Stimulated activated effector memory CD8-positive, alpha-beta T cell treated with anti-CD3 and anti-CD28 coated beads, Interleukin-12 subunit alpha, Interleukin-12 subunit beta, amount 100 ng/mL, for 72 hours (primary cell): Measurements from ENCODE around the gene RAD9A.

Source experiments
- ATAC-seq: fragments of 150-1000 bp; cut with Tn5 transposase; 2 replicates; pipeline ENCODE4 v1.10.0; 2021
- DNase-seq, 2 donors: peaks; one replicate each; pipeline ENCODE4 v3.0.0; 2021 to 2022; ENCODE audit warnings: low spot score in 2 of 2
- H3K27ac Mint-ChIP-seq: one replicate; pipeline ENCODE4 v1.8.0; 2022; ENCODE audit warnings: mild to moderate bottlenecking, mixed read lengths
- H3K36me3 Mint-ChIP-seq: one replicate; pipeline ENCODE4 v1.8.0; 2022; ENCODE audit warnings: mild to moderate bottlenecking, mixed read lengths
- H3K4me1 Mint-ChIP-seq: one replicate; pipeline ENCODE4 v1.8.0; 2022; ENCODE audit warnings: mixed read lengths
- H3K4me3 Mint-ChIP-seq: one replicate; pipeline ENCODE4 v1.8.0; 2022; ENCODE audit warnings: mild to moderate bottlenecking, mixed read lengths
- H3K9me3 Mint-ChIP-seq: one replicate; pipeline ENCODE4 v1.8.0; 2022; ENCODE audit warnings: mixed read lengths

RAD9A gene

DNA sequence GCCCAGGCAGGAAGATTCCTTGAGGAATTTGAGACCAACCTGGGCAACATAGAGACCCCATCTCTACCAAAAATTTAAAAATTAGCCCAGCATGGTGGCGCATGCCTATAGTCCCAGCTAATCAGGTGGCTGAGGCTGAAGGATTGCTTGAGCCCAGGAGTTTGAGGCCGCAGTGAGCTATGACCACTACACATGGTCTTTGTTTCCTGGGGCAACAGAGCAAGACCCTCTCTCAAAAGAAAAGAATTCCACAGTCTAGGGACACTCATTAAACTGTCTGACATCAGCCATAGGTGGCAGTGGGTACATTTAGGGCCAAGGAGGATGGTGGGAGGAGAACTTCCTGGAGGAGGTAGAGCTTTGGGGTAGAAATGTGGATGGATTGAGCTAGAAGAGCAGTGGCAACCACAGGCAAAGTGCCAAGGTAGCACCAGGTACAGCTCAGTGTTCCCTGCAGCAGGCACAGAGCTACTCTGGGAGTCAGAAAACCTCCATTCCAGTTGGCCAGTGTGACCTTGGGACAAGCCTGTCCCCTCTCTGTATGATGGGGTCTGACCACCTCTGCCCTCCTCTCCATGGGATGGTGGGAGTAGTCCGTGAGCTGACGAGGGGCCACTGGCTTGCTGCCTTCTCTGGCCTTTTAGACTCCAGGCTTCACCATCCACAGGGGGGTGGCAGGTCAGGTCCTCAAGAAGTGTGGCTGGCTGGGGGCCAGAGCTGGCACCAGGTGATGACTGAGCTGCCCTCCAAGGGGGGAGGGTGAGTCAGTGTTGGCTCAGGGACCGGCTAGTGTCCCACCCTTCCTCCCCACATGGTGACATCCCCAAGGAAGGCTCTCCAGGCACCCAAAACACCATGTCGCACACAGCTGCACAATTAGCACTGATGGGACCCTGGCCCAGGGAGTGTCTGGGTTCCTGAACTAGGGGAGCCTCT is 14.6 kb upstream of the RAD9A start:
- Mint-ChIP-seq H3K36me3 (peaks cover 18% of the 10 kb centered on the region), H3K4me1 (peaks cover 43% of the 10 kb centered on the region), H3K27ac (no peak overlapping the region), H3K9me3 (no peaks in the 10 kb centered on the region), H3K4me3 (no peak overlapping the region)
- ATAC-seq (no peak), DNase-seq (no peak)

DNA sequence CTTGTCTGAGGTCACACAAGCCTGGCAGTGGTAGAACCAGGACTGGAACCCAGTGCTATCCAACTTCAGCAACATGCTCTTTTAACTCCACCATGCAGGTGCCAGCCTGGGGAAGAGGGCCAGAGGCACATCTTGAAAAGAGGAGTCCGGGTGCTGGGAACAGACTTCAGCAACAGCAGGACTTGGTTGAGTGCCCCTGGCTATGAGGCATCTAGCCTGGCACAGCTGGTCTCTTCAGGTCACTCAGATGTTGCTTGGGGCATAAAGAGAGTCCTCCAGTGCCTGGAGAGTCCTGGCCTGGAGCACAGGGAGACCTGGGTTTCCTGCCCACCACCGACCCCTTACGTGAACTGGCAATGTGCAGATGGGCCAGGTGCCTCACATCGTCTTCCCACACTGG is 13.2 kb upstream of the RAD9A start:
- peaks cover 15% of the 10 kb centered on the region for H3K36me3 Mint-ChIP-seq

DNA sequence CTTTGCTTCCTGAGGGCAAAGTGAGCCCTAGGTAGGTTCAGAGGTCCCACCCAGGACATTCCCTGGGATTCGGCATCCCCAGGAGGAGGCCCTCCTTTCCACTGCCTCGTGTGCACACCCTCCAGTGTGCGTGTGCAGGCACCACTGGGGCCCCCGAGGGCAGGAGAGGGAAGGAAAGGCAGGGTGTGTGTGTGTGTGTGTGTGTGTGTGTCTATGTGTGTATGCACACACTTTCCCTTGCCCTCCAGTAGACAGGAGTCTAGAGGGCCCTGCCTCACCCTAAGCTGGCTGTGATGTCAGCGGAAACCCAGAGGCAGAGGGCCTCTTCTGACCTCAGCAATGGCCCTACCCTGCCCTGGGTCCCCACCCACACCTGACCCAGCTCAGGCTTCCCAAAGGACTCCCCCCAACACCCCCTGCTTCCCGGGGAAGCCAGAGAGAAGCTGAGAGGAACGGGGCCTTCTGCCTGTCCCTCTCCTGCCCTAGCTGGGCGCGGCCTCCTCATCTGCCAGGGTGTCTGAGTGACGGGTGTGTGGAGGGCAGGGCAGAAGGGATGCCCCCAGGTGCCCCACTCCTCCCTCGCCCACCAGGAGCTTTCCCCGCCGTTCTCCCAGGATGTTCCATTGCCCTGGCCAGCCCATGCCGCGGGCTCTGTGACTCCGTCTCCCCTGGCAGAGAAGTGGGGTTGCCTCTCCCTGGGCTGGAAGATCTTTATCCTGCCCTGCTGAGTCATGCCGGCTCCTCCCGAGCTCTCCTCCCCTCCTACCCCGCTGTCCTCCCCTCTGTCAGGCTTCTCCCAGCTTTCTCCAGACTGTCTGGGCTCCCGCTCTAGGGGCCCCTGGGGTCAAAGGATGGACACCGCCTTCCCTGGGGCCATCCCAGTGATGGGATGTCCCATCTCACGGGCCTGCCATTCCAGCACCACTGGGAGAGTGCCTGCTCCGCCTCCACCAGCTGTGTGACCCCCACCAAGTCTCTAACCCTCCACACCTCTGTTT is 12.4 kb upstream of the RAD9A start:
- peaks cover 7% of the 10 kb centered on the region for H3K36me3 Mint-ChIP-seq
- H3K27ac Mint-ChIP-seq: peak overlapping the region; percentile 65
- H3K4me1 Mint-ChIP-seq: peaks cover 39% of the 10 kb centered on the region
- DNase-seq (no peak), ATAC-seq (no peak)
- H3K4me3 Mint-ChIP-seq: no peak overlapping the region
- H3K9me3 Mint-ChIP-seq: no peaks in the 10 kb centered on the region

More for the DNA sequence above, 13.2 kb upstream of the RAD9A start:
- H3K4me3 Mint-ChIP-seq: no peak overlapping the region
- no peaks in the 10 kb centered on the region for H3K9me3 Mint-ChIP-seq
- DNase-seq: no peak
- H3K4me1 Mint-ChIP-seq: peaks cover 47% of the 10 kb centered on the region
- no peak for ATAC-seq
- peak overlapping the region; percentile 65 for H3K27ac Mint-ChIP-seq

DNA sequence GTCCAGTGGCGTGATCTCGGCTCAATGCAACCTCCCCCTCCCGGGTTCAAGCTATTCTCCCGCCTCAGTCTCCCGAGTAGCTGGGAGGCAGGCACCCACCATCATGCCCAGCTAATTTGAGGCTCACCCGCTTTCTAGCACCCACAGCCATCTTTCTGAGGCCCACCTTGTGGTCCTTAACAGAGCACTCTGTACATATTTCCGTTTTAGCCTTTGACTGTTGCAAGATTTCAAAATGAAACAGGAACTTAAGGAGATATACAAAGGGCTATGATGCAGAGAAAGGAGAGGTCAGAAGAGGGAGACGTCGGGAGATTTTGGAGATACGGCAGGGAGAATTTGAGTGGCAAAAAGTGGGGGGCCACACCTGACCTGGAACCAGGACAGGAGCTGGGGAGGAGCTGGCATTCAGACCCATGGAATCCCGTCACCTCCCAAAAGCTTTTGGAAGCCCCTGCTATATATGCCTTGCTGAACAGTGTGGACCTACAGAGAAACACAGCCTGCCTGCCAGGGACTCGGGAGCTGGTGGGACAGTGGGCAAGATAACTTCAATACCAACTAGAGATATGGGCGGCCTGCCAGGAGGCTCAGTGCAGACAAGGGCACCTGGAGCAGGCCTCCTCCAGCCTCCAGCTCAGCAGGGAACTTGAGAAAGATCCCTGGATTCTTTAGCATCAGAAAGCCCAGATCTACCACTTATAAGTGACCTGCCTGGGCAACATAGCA is 10.4 kb upstream of the RAD9A start:
- no peaks in the 10 kb centered on the region for H3K9me3 Mint-ChIP-seq
- peaks cover 26% of the 10 kb centered on the region for H3K4me1 Mint-ChIP-seq
- peaks cover 5% of the 10 kb centered on the region for H3K36me3 Mint-ChIP-seq
- H3K4me3 Mint-ChIP-seq: no peak overlapping the region
- no peak for DNase-seq
- ATAC-seq: no peak
- peak overlapping the region; percentile 86 for H3K27ac Mint-ChIP-seq

DNA sequence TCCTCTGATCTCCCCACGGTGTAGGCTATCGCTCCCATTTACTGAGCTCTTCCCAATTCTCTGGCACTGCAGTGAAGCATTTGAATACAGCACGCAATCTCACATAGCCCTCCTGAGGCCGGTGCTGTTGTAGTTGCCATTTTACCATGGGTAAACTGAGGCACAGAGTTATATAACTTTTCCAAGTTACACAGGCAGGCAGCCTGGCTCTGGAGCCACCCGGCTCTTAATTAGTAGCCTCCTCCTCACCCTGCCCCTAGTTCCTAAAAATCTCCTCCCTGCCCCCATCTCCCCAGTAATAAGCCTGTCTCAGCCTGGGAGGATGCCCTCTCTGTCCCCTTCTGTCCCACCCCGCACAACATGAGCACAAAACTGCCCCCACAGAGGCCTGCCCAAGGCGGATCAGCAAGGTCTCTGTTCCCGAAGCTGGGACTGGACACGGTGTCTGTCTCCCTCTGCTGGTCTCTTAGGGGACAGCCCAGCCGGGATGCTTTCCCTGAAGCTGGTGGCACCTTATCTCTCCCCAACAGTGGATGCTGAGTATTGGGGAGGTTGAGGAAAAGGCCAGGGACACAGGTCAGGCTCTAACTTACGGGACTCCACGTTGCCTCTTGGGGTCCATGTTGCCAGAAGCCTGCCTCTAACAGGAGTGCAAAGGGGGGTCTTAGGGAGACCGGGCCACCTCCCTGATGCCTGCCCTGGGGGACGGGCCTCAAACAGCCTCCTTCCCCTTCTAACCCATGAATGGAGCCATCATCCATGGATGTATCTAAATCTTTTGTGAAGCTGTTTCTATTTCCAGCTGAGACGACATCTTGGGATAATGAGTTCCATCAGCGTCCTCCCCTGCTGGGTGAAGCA is 9.3 kb upstream of the RAD9A start:
- Mint-ChIP-seq H3K4me1 (peaks cover 26% of the 10 kb centered on the region), H3K9me3 (no peaks in the 10 kb centered on the region), H3K4me3 (no peak overlapping the region), H3K27ac (peak overlapping the region; percentile 11), H3K36me3 (peaks cover 5% of the 10 kb centered on the region)
- DNase-seq (peak; percentile 80 to 90), ATAC-seq (peak; percentile 90)

DNA sequence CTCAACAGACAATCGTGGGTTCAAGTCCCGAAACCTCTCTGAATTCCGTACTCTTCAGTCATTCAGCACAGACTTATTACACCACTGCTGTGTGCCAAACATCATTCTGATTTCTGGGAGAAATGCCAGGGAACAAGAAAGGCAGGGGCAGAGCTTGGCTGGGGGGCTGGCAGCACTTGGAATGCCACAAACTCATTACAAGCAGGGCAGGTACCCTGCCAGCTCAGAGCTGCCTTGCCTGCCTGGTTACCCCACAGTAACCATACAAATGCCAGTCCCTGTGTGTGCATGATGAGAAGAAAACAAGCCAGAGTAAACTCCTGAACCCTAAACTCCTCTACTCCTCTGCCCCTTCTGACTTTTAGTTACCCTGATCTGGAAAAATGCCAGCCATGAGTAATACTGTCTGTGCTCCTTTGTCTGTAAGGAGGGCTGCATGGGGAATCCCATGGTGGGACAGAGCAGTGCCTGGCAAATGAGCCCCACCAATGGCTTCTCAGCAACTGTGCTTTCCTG is 6.9 kb upstream of the RAD9A start:
- no peak overlapping the region for H3K4me3 Mint-ChIP-seq
- no peak overlapping the region for H3K27ac Mint-ChIP-seq
- DNase-seq (no peak), ATAC-seq (no peak)
- peaks cover 30% of the 10 kb centered on the region for H3K4me1 Mint-ChIP-seq
- no peaks in the 10 kb centered on the region for H3K9me3 Mint-ChIP-seq
- H3K36me3 Mint-ChIP-seq: peaks cover 5% of the 10 kb centered on the region

DNA sequence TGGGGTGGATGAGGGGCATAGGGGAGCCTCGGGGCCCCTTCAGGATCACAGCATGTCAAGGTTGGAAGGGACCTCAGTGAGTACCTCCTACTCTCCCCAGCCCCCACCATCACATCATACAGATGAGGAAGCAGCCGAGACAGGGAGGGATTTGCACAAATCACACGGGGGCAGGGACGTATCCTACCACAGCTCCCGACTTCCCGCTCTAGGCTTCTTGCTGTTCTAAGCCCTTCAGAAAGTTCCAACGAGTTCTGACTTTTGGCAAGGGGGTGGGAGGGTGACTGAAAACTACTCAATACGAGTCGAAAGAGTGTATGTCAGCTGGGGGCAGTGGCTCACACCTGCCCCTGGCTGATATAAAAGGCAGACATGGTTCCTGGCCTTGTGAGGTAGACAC is 4.7 kb upstream of the RAD9A start:
- Mint-ChIP-seq H3K9me3 (no peaks in the 10 kb centered on the region), H3K27ac (no peak overlapping the region), H3K36me3 (peaks cover 5% of the 10 kb centered on the region), H3K4me3 (no peak overlapping the region), H3K4me1 (peaks cover 20% of the 10 kb centered on the region)
- ATAC-seq (no peak), DNase-seq (no peak)

DNA sequence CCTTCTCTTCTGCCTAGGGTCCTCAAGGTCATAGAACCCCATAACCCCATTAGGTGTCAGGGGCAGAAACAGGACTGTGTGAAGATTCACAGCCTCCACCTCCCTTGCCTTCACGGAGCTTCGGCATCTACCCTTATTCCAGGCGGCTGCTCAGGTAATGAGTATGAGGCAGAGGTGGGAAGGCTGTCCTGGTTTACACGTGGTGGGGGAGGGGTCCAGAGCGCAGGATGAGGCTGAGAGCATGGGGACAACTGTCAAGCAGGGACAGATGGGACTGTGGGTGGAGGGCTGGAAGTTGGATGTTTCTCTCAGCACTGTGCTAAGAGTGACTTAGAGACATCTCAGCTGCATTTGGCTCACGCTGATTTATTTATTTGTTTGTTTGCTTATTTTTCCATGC is 4.3 kb upstream of the RAD9A start:
- no peak for ATAC-seq
- peaks cover 5% of the 10 kb centered on the region for H3K36me3 Mint-ChIP-seq
- no peak overlapping the region for H3K27ac Mint-ChIP-seq
- no peaks in the 10 kb centered on the region for H3K9me3 Mint-ChIP-seq
- peaks cover 21% of the 10 kb centered on the region for H3K4me1 Mint-ChIP-seq
- DNase-seq: no peak
- H3K4me3 Mint-ChIP-seq: no peak overlapping the region

DNA sequence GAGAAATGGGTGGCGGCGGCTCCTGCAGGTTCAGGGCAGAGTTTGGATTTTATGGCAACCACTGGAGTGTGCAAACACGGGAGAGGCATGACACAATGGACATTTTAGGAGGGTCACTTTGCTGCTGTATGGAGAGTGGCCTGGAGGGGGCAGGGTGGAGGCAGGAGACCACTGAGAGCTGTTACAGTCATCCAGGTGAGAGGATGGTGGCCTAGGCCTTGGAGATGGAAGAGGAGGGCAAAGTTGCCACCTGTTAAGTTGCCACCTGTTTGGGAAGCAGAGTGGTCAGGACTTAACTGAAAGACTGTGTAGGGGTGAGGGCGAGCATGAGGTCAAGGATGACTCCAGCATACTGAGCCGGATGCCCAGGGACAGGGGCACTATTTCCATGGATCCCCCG is 2.3 kb upstream of the RAD9A start:
- peaks cover 35% of the 10 kb centered on the region for H3K4me1 Mint-ChIP-seq
- DNase-seq (peak in 1 of 2 donors; percentile 83), ATAC-seq (peak; percentile 61)

DNA sequence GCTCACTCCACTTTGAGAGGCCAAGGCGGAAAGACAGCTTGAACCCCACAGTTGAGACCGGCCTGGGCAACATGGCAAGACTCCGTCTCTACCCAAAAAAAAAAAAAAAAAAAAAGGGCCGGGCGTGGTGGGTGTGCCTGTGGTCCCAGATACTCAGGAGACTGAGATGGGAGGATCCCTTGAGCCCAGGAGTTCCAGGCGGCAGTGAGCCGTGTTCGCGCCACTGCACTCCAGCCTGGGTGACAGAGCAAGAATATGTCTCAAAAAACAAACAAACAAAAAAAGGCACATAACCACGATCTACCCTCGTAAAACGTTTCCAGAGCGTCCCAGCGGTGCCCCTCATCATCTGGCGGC is 861 bp upstream of the RAD9A start:
- Mint-ChIP-seq H3K9me3 (no peaks in the 10 kb centered on the region), H3K36me3 (peaks cover 28% of the 10 kb centered on the region), H3K4me1 (peaks cover 35% of the 10 kb centered on the region), H3K27ac (peak overlapping the region; percentile 86), H3K4me3 (peak overlapping the region; percentile 86)
- ATAC-seq (no peak), DNase-seq (no peak)

More for the DNA sequence above, 2.3 kb upstream of the RAD9A start:
- H3K36me3 Mint-ChIP-seq: peaks cover 18% of the 10 kb centered on the region
- H3K27ac Mint-ChIP-seq: peak overlapping the region; percentile 75
- peak overlapping the region; percentile 86 for H3K4me3 Mint-ChIP-seq
- H3K9me3 Mint-ChIP-seq: no peaks in the 10 kb centered on the region

DNA sequence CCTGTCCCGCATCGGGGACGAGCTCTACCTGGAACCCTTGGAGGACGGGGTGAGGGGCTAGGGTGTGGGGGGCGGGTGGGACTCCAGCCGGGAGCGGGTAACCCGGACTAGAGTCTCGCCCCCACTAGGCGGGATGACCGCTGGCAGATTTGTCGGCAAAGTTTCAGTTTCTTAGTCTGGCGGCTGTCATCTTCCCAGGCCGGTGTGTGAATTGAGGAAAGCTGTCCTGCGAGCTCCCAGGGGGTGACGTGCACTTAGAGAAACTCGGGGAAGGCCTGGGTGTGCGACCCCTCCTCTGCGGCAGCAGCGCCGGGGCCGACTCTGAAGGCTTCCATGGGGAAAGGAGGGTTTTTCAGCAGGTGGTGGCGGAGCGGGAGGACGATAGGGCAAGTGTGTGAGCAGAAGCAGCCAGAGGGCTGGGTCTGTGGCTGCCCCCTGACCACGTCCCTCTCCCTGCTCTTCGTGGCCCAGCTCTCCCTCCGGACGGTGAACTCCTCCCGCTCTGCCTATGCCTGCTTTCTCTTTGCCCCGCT is 463 bp downstream of the RAD9A start:
- DNase-seq (no peak), ATAC-seq (peak; percentile 2)
- Mint-ChIP-seq H3K36me3 (peaks cover 41% of the 10 kb centered on the region), H3K4me1 (peaks cover 48% of the 10 kb centered on the region), H3K4me3 (peak overlapping the region; percentile 86), H3K27ac (peak overlapping the region; percentile 86), H3K9me3 (no peaks in the 10 kb centered on the region)

DNA sequence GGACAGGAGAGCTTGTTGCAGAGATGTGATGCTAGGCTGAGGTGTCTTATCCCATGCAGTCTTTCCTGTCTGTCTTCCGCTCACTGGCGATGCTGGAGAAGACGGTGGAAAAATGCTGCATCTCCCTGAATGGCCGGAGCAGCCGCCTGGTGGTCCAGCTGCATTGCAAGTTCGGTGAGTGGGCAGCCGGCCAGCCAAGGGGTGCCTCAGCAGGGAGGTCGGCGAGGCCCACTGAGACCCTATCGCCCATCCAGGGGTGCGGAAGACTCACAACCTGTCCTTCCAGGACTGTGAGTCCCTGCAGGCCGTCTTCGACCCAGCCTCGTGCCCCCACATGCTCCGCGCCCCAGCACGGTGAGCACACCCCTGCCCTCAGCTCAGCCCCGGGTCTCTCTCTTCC is 1.7 kb downstream of the RAD9A start:
- Mint-ChIP-seq H3K4me1 (peaks cover 60% of the 10 kb centered on the region), H3K27ac (peak overlapping the region; percentile 4), H3K9me3 (no peaks in the 10 kb centered on the region), H3K4me3 (peak overlapping the region; percentile 86), H3K36me3 (peaks cover 53% of the 10 kb centered on the region)
- ATAC-seq (no peak), DNase-seq (no peak)

DNA sequence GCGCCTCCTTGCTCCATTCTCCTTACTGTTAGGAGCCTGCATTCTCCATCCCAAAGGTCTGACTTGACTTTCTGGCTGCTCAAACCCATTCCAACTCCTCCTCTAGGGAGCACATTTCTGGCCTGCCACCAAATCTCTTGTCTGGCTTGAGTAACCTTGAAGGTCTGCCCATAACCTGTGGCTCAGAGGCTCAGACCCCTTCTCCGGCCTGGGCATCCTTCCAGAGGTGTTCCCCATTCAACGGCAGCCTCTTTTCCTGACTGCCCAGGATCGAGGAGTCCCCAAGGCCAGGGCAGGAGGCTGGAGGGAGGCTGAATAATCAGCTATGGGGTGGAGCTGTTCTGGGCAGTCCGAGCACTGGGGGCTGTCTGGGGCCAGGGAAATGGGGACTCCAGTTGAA is 2.2 kb downstream of the RAD9A start:
- H3K9me3 Mint-ChIP-seq: no peaks in the 10 kb centered on the region
- ATAC-seq (no peak), DNase-seq (no peak)
- H3K4me1 Mint-ChIP-seq: peaks cover 62% of the 10 kb centered on the region
- H3K36me3 Mint-ChIP-seq: peaks cover 59% of the 10 kb centered on the region
- peak overlapping the region; percentile 86 for H3K4me3 Mint-ChIP-seq
- peak overlapping the region; percentile 4 for H3K27ac Mint-ChIP-seq
